OCI-LY3 (cell line): ENCODE results near the gene GARS1.

Experiments used
- H2AFZ ChIP-seq: fragments of 200-600, 300-600 bp; shearing (Covaris generic); 2 replicates; pipeline ENCODE4 v1.6.0; 2014; ENCODE audit warnings: antibody characterized with exemption, low read depth, low read length
- H3K27ac ChIP-seq: fragments of 200-600, 300-600 bp; sonication (generic); 2 replicates; pipeline ENCODE4 v1.5.1; 2014; ENCODE audit warnings: mild to moderate bottlenecking, low read length, moderate library complexity, mixed read lengths
- H3K27me3 ChIP-seq: fragments of 200-600, 300-600 bp; sonication (generic); 2 replicates; pipeline ENCODE4 v1.6.1; 2014; ENCODE audit warnings: low read depth, low read length, mixed read lengths
- H3K36me3 ChIP-seq: fragments of 200-600, 300-600 bp; sonication (generic); replicated peaks from 2 replicates; pipeline ENCODE3; 2014; ENCODE audit warnings: low read depth, low read length, mixed read lengths
- H3K4me1 ChIP-seq: fragments of 300-600, 200-600 bp; sonication (generic); 2 replicates; pipeline ENCODE4 v1.6.1; 2014; ENCODE audit warnings: low read length, mixed read lengths
- H3K4me2 ChIP-seq: fragments of 200-600, 300-600 bp; sonication (generic); 2 replicates; pipeline ENCODE4 v1.6.1; 2014; ENCODE audit warnings: low read length, mixed read lengths
- H3K4me3 ChIP-seq: fragments of 300-600, 200-600 bp; sonication (generic); 2 replicates; pipeline ENCODE4 v1.5.1; 2014; ENCODE audit warnings: antibody characterized with exemption, mild to moderate bottlenecking, low read length, moderate library complexity
- H3K79me2 ChIP-seq: fragments of 300-600, 200-600 bp; shearing (Covaris generic); 2 replicates; pipeline ENCODE4 v1.6.1; 2014; ENCODE audit warnings: mild to moderate bottlenecking, low read length, mixed read lengths
- H3K9ac ChIP-seq: fragments of 300-600, 200-600 bp; shearing (Covaris generic); 2 replicates; pipeline ENCODE4 v1.6.0; 2014; ENCODE audit warnings: mild to moderate bottlenecking, low read length, moderate library complexity
- H3K9me3 ChIP-seq: fragments of 200-600, 300-600 bp; shearing (Covaris generic); 2 replicates; pipeline ENCODE4 v1.6.1; 2014; ENCODE audit warnings: low read length, mixed read lengths; ENCODE audit not compliant: insufficient read depth
- H4K20me1 ChIP-seq: fragments of 200-600, 300-600 bp; sonication (generic); 2 replicates; pipeline ENCODE4 v1.6.1; 2016; ENCODE audit warnings: low read length, mixed read lengths; ENCODE audit not compliant: insufficient read depth
- EZH2phosphoT487 ChIP-seq: fragments of 200-600 bp; shearing (Covaris generic); IDR thresholded peaks from 2 replicates; pipeline ENCODE4 v1.6.1; 2018; ENCODE audit warnings: antibody characterized with exemption, mixed run types, low read depth
- TF ChIP-seq, protein P1 (sequence below): fragments of 200-600, 300-600 bp; sonication (generic); IDR thresholded peaks from 2 replicates; pipeline ENCODE4 v1.5.1; 2014; ENCODE audit warnings: antibody characterized with exemption, low read length, low read depth

The GARS1 gene

DNA sequence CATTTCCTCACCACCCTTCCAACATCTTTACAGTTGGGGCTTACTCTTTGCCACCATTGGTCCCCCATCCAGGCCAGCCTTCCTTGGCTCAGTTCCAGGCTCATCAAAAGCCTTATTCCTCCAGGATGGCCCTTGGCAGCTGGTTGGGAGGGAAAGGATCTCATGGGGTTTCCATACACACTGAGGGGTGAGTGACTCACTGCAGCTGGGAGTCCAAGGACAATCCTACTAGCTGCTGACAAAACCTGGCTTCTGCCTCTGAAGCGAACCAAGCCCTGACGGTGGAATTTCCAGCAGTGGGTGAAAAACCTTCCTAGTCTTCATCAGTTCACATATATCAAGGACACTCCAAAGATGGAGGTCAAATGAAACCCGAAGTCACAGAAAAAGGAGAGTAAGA, 64.6 kb downstream of the GARS1 start:
- Histone ChIP-seq H2AFZ (no peak overlapping the region), H3K4me1 (no peaks in the 10 kb centered on the region), H3K4me2 (no peak overlapping the region), H3K79me2 (no peaks in the 10 kb centered on the region), H3K27ac (no peak overlapping the region), H3K9me3 (no peaks in the 10 kb centered on the region), H4K20me1 (no peaks in the 10 kb centered on the region), H3K9ac (no peak overlapping the region), H3K4me3 (no peak overlapping the region), H3K27me3 (no peaks in the 10 kb centered on the region), H3K36me3 (no peaks in the 10 kb centered on the region)
- TF ChIP-seq, protein P1, sequence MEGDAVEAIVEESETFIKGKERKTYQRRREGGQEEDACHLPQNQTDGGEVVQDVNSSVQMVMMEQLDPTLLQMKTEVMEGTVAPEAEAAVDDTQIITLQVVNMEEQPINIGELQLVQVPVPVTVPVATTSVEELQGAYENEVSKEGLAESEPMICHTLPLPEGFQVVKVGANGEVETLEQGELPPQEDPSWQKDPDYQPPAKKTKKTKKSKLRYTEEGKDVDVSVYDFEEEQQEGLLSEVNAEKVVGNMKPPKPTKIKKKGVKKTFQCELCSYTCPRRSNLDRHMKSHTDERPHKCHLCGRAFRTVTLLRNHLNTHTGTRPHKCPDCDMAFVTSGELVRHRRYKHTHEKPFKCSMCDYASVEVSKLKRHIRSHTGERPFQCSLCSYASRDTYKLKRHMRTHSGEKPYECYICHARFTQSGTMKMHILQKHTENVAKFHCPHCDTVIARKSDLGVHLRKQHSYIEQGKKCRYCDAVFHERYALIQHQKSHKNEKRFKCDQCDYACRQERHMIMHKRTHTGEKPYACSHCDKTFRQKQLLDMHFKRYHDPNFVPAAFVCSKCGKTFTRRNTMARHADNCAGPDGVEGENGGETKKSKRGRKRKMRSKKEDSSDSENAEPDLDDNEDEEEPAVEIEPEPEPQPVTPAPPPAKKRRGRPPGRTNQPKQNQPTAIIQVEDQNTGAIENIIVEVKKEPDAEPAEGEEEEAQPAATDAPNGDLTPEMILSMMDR: no peak

DNA sequence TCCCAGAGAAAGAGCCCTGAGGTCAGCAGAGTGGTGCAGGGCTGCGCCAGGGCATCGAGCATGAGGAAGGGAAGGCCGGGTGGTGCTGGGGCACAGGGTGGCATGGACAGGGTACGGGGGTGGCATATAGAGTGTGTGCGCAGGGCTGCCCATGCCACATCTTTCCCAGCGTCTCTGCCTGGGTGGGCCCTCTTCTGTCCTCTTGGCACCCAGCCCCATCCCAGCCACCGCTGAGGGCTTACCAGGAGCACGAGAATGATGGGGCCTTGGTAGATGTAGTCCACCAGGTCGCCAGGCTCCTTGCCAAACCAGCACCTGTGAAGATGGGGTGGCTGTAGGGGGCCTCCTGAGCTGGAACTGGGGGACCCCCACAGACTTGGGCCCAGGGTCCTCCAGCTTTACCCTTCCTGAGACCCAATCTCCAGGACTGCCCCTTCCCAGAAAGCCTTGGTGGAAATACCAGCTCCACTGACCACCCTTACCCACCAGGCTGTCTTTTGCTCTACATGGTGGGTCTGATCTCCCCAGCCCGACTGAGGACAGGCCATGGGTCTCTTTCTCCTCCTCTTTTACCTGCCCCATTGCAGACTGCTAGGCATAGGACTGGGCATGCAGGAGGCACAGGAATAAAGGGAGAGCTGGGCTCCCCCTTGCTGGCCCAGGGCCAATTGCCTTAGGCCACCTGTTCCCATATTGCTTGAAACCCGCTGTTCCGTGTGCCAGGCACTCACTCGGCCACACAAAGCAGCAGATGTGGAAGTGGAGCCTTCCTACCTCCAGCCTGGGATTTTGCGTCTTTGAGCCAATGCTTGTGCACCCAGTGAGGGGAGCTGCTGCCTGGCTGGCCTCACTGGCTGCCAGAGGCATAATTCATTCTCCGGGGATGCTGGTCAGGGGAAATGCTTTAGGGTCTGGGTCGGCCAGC, 65.9 kb downstream of the GARS1 start:
- no peak overlapping the region for H3K27ac ChIP-seq
- no peaks in the 10 kb centered on the region for H3K36me3 ChIP-seq
- TF ChIP-seq, protein P1: no peak
- TF ChIP-seq EZH2phosphoT487: no peak
- no peak overlapping the region for H3K4me3 ChIP-seq
- no peaks in the 10 kb centered on the region for H3K79me2 ChIP-seq
- no peaks in the 10 kb centered on the region for H3K4me1 ChIP-seq
- H4K20me1 ChIP-seq: no peaks in the 10 kb centered on the region
- H3K9me3 ChIP-seq: no peaks in the 10 kb centered on the region
- H3K27me3 ChIP-seq: no peaks in the 10 kb centered on the region
- no peak overlapping the region for H2AFZ ChIP-seq
- no peak overlapping the region for H3K9ac ChIP-seq
- H3K4me2 ChIP-seq: no peak overlapping the region

DNA sequence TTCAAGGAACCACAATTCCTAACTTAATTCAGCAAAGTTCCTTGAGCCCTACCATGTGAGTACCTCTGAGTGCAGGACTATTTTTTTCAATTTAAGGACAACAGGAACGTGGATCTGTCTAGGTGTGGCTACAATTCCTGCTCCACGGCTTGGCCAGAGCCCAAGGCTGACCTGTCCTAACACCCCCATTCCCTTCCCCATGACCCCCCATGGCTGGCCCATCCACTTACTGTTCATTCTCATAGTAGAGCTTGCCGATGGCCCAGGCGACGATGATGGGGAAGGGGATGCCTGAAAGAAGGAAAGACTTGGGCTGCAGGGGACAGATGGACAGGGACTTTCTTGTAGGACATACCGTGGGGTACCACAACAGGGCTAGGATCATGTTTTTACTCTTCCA, 67.2 kb downstream of the GARS1 start:
- no peak overlapping the region for H3K4me2 ChIP-seq
- TF ChIP-seq EZH2phosphoT487: no peak
- TF ChIP-seq, protein P1: no peak
- H3K79me2 ChIP-seq: no peaks in the 10 kb centered on the region
- no peak overlapping the region for H2AFZ ChIP-seq
- H3K9ac ChIP-seq: no peak overlapping the region
- no peak overlapping the region for H3K4me3 ChIP-seq
- H4K20me1 ChIP-seq: no peaks in the 10 kb centered on the region
- H3K9me3 ChIP-seq: no peaks in the 10 kb centered on the region
- no peaks in the 10 kb centered on the region for H3K27me3 ChIP-seq
- H3K36me3 ChIP-seq: no peaks in the 10 kb centered on the region
- no peaks in the 10 kb centered on the region for H3K4me1 ChIP-seq
- no peak overlapping the region for H3K27ac ChIP-seq

DNA sequence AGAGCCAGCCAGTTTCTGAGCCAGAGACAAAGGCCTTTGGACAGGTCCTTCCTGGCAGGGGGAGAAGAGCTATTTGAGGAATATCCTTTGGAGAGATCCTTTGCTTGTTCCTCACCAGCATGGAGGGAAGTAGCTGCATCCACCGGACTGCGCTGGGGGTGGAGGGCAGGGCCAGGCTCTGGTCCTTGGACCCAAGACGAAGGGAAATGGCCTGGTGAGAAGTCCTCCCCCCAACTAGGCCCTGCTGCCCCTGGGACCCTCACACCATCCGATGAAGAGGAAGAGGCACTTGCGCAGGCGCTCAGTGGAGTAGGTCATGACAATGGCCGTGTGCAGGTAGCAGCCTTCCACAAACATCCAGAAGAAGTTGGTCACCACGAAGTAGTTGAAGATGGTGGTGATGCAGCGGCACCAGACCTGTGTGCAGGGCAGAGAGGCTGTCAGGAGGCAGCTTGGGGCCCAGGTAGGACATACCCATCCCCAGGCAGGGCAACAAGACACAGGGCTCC, 67.8 kb downstream of the GARS1 start:
- Histone ChIP-seq H3K79me2 (no peaks in the 10 kb centered on the region), H3K4me1 (no peaks in the 10 kb centered on the region), H3K9ac (no peak overlapping the region), H2AFZ (no peak overlapping the region), H4K20me1 (no peaks in the 10 kb centered on the region), H3K36me3 (no peaks in the 10 kb centered on the region), H3K4me2 (no peak overlapping the region), H3K27ac (no peak overlapping the region), H3K27me3 (no peaks in the 10 kb centered on the region), H3K4me3 (no peak overlapping the region), H3K9me3 (no peaks in the 10 kb centered on the region)
- no peak for TF ChIP-seq EZH2phosphoT487
- TF ChIP-seq, protein P1: no peak
